Amniotic epithelial cell (primary cell): Measurements from ENCODE around the gene MCOLN2.
"Not testable (repeated sequence)": the region's sequence is repeated elsewhere in the genome, so short reads cannot be mapped to it uniquely, and the experiment has no call there.

Experiments
- DNase-seq: peaks from one replicate; pipeline ENCODE4 v3.0.0-alpha.2; 2010; ENCODE audit warnings: low read depth

Gene MCOLN2

GRCh38 chr1:84996846-84997666 is at the start of gene MCOLN2:
Gene MCOLN2 (minus strand): TSS chr1:84997113. CDS start chr1:84996872, 241 bp downstream.
- DNase-seq, result no peak

GRCh38 chr1:85042413-85042812 is 45.5 kb upstream of the MCOLN2 start:
- no peak for DNase-seq

- no peak for DNase-seq
Measured at GRCh38 chr1:85041793-85042192, 44.9 kb upstream of the MCOLN2 start.

DNA sequence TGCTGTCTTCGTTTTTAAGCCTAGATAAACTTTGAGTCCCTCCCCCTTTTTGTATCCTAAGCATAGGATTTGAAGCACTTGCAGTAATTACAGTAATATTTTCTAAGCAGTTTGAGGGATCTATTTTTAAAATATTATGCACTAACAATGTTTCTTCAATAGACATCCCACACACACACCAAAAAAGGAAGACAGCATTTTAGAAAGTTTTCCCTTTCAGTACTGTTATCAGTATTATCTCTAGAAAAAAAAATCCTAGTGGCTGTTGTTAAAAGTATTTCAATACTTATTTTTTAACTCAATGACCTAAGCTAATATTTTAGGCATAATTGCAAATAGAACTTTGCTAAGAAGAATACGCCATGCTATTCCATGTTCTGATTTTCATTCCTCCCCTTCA is 36.3 kb upstream of the MCOLN2 start:
- no peak for DNase-seq

- DNase-seq, result peak; percentile 61
Measured at GRCh38 chr1:85030536-85030935, 33.6 kb upstream of the MCOLN2 start.

GRCh38 chr1:85028151-85028550 is 31.2 kb upstream of the MCOLN2 start:
- DNase-seq, result no peak

GRCh38 chr1:85027242-85027983 is 30.5 kb upstream of the MCOLN2 start:
- peak; percentile 39 for DNase-seq

- no peak for DNase-seq
Measured at GRCh38 chr1:85025940-85026339, 29.0 kb upstream of the MCOLN2 start.

DNA sequence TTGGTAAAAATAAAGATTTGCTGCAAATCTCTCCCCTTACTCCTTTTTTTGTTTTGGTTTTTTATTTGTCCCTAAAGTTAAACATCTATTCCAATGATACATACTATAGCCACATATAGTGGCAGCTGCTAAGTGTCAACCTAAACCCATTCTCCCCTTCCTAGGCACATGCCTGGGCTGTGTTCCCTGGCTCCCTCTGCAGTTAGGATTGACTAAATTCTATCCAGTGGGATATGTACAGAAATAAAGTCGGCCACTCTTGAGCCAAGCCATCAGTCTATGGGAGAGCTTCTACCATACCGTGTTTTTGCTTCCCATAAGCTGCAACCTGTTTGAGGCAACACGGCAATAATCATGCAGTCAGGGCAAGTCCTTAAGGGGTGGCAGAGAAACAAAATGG is 27.8 kb upstream of the MCOLN2 start:
- DNase-seq, result no peak

DNA sequence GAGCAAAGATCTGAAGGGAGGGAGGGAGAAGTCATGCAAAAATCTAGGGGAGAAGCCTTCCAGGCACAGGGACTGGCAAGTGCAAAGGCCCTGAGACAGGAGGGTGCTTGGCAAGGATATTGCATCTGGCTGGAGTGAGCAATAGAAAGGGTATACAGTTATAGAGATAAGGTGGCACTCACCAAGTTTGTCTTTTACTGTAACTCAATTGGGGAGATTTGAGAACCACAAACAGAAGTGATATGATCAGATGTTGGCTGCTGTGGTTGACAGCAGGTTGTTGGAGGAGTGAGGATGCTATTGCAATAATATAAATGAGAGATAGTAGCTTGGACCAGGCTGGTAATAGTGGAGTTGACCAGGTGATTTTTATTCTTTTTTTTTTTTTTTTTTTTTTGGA is 25.8 kb upstream of the MCOLN2 start:
- no peak for DNase-seq

GRCh38 chr1:85019994-85020393 is 23.1 kb upstream of the MCOLN2 start:
- DNase-seq, result no peak

DNA sequence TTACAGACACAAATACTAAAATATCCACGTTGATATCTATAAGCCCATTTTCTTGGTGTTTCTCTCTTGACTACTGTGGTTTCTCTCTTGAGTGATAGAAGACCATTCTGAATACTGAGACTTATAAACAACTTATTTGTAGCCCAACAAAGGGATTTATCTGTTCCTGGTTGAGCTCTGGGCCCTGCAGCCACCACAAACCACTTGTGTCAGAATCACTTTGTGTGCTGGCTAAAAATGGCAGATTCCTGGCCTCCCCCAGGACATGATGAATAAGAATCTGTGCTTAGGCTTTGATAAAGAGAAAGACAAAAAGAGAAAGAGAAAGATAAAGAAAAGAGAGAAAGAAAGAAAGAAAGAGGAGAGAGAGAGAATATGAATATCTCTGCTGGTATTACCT is 18.9 kb upstream of the MCOLN2 start:
- DNase-seq, result no peak

GRCh38 chr1:85005641-85006040 is 8.7 kb upstream of the MCOLN2 start:
- DNase-seq, result not testable (repeated sequence)

GRCh38 chr1:85001742-85002141 is 4.8 kb upstream of the MCOLN2 start:
- no peak for DNase-seq

GRCh38 chr1:84998642-84999280 is 1.8 kb upstream of the MCOLN2 start:
- peak; percentile 30 for DNase-seq

DNA sequence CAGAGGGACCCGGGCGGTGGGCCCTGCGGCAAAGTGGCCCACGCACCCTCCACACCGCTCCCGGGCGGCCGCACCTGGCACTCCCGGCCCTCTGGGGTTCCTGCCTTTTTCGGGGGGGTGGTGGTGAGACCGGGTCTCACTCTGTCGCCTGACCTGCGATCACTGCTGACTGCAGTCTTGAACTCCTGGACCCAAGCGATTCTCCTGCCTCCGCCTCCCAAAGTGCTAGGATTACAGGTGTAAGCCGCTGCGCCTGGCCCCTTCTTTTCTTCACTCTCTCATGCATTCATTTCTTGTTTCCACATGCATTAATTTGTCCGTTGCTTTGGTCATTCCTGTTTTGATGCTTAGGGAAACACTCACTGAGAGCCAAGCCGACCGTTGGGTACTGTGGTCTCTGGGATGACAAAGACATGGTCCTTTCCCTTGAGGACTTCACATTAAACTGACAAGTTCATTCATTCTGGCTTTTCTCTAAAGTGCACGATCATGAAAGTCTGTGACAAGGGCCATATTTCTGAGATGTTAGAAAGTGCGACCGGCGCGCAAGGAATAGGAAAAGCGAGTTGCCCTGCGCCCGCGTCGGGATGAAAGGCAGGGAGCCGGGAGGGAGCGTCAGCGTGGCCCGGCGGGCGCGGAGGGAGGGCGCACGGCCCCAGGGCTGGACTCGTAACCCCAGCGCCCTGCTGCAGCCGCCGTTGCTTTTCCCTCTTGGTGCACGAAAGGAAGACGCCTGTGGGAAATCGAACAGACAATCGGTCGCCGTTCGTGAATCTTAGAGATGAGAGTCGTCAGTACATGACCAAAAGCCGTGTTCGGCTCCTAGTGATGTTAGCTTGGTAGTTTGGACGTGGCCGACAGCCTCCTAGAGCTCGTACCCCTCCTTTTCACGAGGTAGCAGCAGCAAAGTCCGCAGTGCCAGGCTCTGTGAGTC is 1.0 kb upstream of the MCOLN2 start:
- DNase-seq, result peak; percentile 7

DNA sequence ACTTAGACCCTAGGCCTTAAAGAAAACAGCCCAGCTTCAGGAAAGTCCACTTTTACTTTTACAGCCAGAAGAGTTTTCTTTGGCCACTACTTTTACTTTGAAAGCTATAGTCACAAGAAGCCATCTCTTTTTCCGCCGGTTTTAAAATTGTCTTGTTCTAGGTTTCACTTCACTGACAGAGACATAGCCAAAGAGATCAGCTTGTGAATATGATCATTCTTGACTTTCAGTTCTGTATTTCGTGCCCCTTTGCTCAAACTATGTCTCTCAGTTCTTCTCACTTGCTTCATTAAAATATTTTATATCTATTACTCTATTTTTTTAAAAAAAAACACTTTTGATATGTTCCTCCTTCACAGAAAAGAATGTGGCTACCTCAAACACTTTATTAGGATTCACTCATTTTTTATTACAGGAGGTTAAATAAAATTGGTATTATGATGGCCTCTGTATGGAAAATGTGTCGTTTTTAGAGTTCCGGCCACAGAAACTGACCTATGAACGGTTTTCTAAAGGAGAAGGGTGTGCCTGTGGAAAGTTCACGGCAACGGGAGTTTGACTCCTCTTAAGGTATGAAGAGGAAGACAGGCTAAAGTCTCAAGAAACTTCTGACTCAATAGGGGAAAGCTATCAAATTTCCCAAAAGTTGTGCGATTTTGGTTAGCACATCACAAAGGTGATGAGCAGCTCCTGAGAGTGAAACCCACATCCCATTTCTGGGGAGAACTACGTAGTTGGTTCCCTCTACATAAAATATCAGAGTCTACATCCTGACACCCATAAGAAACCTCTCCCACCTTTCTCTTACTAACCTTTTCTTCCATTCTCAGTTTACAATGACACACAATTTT is 1.2 kb downstream of the MCOLN2 start:
- DNase-seq, result no peak

DNA sequence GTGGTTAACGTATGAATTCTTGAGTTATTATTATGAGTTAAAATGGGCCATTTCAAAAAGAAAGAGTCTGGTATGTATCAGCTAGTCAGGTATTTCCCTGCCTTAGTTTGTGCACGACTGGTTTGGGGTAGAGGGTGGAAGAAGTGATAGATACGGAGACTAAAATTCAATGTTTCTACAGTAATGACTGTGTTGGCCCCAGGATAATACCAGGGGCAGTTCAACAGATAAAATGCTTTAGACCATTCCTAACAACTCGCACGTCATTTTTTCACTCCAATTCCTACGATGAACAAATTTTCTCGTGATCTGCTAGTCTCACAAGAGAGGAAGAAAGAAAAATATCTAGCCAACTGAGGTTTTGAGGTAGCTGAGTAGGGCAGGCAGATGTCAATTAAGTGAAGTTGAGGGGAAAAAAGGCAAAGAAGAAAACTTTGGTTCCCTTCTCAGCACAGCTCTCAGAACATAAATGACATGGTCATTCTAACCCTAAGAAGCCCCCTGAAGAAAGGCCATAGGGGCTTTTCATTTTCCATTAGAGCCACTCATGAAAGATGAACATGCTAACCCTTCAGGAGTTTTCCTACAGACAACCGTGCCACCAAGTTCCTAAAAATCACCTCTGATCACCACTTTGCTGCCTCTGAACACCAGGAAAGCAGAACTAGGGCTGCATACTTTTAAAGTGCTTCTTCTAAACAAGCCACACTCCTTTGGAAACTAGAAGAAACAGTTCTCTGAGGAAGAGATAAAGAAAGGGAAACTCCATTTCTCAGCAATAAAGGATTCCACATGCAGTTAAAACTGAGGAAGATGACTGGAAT is 5.6 kb downstream of the MCOLN2 start:
- DNase-seq, result no peak

DNA sequence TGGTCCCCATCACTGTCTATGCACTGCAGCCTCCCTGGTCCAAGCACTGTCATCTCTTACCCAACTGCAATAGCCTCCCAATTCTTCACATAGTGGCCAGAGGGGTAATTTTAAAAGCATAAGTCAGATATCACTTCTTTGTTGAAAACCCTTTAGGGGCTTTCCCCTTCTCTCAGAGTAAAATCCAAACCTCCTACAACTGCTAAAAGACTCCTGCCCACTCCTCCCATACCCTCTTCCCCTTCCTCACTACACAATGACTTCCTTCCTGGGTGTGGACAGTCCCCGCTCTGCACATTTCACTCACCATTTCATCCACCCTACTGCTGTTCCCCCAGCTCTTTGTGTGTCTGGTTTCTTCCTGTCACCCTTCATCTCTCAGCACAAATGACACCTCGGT is 8.3 kb downstream of the MCOLN2 start:
- no peak for DNase-seq

DNA sequence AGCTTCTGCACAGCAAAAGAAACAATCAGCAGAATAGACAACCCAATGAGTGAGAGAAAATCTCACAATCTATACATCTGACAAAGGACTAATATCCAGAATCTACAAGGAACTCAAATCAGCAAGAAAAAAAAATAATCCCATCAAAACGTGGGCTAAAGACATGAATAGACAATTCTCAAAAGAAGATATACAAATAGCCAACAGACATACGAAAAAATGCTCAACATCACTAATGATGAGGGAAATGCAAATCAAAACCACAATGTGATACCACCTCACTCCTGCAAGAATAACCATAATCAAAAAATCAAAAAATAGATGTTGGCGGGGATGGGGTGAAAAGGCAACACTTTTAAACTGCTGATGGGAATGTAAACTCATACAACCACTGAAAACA is 10.4 kb downstream of the MCOLN2 start:
- DNase-seq, result not testable (repeated sequence)
